Cortex of kidney (tissue), 1 donor: Measurements from ENCODE around the gene HOXA9.
A peak's percentile ranks its signal among the peaks of the same experiment; 100 is the strongest.

Experiments
- DNase-seq: peaks from one replicate; lab custom pipeline; 2025; lab: John Stamatoyannopoulos, UW

HOXA9 gene

GRCh38 chr7:27164367-27165088 lies 809 bp downstream of the HOXA9 start:
- DNase-seq: peak; percentile 19

GRCh38 chr7:27164045-27164366 lies 1.3 kb downstream of the HOXA9 start:
- no peak for DNase-seq

- no peak for DNase-seq
Observed at GRCh38 chr7:27163288-27164044, 1.9 kb downstream of the HOXA9 start.

- DNase-seq: no peak
Observed at GRCh38 chr7:27162561-27163287, 2.6 kb downstream of the HOXA9 start.

DNA sequence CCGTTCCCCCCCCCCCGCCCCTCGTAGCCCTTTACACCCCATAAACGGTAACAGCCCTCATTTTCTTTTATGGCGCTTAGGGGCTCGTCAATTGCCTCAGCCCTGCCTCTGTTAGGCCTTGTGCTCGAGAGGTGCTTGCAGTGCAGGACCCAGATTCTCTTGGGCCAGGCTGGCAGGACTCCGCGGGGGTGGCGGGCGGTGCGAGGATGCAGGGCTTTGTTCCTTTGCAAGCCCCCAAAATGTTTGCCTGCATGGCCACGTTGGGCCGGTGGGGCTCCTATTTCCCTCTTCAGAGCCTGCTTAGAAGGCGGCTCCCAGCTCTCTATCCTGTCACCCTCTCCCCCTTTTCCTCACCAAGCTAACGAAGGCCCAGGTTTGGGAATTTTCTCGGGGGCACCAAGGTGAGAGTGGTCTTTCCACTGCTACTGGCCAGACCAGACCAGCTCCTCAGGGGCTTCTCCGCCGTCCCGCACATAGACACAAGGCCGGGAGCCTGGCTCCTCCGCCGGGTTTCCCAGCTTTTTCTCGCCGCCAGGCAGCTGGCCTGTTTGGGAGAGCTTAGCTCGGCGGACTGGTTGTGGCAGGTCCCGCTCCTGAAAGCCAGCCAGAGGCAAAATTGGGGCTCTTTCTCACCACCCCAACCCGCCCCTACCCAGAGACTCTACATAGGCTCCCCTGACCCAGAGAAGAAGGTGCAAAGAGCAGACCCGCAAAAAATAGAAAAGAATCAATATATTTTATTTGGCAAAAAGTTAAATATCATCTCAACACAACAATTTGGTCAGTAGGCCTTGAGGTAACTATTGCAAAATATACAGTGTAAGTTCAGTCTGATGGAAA lies 3.4 kb downstream of the HOXA9 start:
- no peak for DNase-seq

GRCh38 chr7:27161214-27161720 lies 4.1 kb downstream of the HOXA9 start:
- DNase-seq: no peak

GRCh38 chr7:27160546-27161213 lies 4.7 kb downstream of the HOXA9 start:
- no peak for DNase-seq

DNA sequence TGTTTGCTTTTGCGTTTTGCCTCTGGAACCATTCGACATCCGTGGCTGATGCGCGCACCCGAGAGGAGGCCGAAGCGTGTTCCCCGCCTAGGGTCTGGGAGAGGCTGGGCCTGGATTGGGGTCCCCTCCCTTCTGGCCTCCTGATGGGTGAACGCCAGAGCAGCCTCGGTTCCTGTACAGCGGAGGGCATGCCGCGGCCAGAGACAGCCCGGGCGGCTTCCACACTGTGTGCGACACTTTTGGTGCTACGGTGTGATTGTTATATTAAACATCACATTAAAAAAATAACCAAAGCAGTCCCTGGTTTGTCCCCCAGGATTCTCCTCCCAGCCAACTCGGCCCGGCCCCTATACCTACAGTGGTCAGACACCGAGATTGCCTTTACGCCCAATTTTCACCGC lies 5.2 kb downstream of the HOXA9 start:
- no peak for DNase-seq

GRCh38 chr7:27159266-27160144 lies 5.8 kb downstream of the HOXA9 start:
- DNase-seq: no peak

- DNase-seq: no peak
Observed at GRCh38 chr7:27158436-27159265, 6.7 kb downstream of the HOXA9 start.

DNA sequence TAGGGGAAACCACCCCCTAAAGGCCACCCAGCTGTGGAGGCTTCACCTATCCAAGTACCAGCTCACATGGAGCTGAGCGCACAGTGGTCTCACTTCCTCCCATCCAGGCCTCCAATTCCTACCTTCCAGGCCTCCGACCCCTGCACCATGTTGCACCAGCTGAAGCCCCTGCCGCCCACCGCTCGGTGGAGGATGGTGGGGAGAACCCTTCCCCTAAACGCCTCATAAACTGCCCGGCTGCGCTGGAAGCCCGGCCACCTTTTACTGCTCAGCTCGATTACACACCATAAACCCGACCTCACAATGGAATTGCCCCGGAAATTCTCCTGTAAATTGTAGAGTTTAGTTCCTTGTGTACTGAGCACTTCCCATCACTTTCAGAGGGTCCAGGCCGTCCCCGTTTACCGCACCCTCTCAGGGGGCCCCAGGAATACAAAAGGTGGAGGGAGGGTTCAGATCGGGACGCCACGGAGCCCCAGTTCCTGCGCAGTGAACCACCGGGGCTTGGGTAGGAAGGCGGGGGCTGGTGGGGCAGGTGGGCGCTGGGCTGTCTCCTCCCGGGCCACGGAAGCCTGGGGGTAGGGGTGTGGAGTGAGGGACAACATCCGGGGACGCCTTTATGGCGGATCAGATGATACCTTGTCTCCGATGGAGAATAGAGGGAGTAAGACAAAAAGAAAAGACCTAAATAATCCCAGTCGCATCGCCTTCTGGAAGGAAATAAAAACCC lies 7.5 kb downstream of the HOXA9 start:
- DNase-seq: no peak

DNA sequence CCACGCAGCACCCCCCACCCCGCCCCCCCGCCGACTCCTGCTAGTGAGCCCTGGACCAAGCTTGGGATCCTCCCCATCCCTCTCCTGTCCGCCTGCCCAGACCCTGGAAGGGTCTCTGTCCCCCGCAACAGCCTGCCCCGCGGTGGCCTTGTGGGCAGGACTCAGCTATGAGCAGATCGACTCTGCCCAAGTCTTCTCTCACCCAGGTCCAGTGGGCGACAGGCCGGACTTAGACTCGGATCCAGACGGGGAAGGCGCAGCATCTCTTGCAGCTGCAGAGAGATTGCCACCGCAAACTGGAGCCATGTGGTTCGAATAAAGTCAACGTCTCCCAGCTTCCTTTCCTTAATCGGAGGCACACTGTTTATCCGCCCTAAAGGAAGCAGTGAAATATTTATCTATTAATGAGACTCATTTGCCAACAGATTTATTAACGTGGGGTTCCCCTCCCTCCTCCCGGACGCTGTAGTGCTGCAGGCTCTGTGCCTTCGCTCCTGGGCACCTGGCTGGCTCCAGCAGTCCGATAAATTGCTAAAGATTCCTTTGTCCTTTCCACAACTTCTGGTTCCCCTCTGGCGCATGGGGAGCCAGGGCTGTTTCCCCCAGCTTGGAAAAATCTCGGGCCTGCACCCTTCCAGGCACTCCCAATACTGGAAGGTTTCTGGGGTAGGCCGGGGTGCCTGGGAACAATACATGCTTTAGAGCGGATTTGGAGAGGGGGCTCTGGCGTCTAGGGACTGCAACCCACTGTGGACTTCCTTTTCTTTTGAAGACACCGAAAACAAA lies 8.2 kb downstream of the HOXA9 start:
- DNase-seq: no peak

DNA sequence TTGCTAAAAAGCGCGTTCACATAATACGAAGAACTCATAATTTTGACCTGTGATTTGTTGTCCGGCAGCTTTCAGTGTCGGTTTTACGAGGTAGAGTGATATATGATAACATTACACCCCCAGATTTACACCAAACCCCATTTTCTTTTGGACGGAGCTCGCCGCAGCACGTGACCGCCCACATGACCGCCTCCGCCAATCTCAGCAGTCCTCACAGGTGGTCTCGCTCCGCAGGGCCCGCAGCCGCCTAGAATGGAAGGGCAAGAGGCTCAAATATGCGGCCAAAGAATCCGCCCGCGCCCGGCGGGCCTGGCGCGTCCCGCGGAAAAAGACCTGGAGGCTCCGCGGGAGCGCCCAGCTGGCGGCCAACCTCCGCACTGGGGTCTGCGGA lies 8.8 kb downstream of the HOXA9 start, which contains the start of gene HOXA7:
HOXA7 (minus strand) TSS at position 168 of the 391 bp plus-strand sequence; CDS start at position 38, 130 bp downstream.
- DNase-seq: no peak

DNA sequence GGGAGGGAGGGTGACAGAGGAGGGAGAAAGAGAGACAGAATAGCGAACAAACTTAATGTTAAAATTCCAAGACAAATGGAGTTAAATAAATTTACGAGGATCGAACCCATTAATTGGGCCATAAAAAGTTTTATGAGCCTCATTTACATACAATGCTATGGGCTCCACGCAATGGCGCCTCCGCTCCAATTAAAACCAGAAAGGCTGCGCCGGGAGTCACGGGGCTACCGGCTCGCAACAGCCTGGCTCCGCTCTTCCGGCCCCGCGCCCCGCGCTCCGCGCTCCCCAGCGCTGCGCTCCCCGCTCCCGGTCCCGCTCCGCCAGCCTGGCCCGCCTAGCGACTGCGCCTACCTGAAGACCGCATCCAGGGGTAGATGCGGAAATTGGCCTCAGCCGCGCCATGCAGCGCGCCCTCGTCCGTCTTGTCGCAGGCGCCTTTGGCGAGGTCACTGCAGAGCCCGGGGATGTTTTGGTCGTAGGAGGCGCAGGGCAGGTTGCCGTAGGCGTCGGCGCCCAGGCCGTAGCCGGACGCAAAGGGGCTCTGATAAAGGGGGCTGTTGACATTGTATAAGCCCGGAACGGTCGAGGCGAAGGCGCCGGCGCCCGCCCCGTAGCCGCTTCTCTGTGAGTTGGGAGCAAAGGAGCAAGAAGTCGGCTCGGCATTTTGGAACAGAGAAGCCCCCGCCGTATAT lies 9.4 kb downstream of the HOXA9 start:
- no peak for DNase-seq

GRCh38 chr7:27154901-27155815 lies 10.2 kb downstream of the HOXA9 start:
- no peak for DNase-seq

GRCh38 chr7:27154369-27154768 lies 11.0 kb downstream of the HOXA9 start:
- DNase-seq: no peak
